Measurements from ENCODE around the gene ARID3A. TPM values are rescaled to one million over a fixed set of nuclear protein-coding genes. Genes with fewer than 3 reads are reported as not detected.

ARID3A gene
- polyA plus RNA-seq, 4 donors, result 13.2 to 35.9 (median 19.1) TPM

DNA sequence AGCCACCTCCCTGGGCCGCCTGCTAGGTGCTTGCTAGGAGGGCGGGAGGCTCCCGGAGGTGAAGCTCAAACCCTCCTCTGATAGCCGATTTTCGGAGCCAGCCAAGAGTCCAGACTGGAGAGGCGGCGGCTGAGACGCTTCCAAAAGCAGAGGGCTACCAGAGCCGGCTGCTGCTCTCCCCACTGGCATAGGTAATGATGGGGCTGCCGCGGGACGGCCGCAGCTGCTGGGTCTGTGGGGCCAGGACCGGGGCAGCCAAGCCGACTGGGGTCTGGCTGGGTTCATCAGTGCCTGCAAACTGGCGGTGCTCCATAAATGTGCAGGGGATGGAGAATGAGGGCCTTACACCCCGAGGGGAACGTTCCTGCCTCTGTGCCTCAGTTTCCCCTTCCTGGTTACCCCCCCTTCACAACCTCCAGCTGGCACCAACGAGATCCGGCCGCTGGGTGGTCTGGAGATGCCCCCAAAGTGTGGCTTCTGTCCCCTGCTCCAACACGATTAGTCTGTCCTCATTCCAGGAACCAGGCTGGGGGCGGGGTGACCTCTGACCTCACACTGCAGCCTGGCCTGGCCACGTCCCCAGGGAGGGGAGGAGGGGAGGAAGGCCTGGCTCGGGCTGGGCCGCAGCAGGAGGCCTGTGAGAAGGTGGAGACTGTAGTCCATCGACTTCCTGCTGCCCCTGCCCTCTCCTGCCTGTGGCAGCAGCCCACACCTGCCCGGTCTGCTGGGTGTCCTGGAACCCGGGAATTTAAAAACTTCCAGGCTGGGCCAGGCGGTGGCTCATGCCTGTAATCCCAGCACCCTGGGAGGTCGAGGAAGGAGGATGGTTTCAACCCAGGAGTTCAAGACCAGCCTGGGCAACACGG is 54.5 kb downstream of the ARID3A start:
- no peak for DNase-seq (ENCODE audit: low read depth in 4 of 4, low spot score in 3 of 4)

DNA sequence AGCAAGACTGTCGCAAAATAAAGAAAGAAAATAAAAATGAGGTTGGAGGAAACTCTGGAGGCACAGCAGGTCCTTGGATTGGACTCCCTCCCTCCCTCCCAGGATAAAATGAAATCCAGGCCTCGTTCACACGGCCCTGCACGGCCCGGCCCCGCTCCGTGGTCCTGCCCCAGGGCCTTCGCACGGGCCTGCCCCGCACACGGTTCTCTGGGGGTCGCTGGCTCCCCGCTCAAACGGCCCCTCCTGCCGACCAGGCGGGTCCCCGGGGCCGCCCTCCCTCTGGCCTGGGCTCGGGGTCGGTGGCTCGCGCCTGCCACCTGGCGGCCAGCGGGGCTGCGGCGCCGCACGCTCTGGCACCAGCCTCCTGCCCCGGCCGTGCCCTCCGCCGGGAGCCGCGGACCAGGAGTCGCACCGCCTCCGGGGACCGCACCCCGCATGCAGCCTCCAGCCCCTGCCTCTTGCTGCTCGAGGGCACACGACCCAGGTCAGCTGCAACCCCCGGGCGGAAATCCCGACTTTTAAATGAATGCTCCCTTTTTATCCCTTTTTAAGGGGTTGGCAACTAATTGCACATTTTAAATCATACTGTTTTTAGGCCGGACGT is 56.8 kb downstream of the ARID3A start:
- DNase-seq (ENCODE audit: low read depth in 4 of 4, low spot score in 3 of 4), result no peak

DNA sequence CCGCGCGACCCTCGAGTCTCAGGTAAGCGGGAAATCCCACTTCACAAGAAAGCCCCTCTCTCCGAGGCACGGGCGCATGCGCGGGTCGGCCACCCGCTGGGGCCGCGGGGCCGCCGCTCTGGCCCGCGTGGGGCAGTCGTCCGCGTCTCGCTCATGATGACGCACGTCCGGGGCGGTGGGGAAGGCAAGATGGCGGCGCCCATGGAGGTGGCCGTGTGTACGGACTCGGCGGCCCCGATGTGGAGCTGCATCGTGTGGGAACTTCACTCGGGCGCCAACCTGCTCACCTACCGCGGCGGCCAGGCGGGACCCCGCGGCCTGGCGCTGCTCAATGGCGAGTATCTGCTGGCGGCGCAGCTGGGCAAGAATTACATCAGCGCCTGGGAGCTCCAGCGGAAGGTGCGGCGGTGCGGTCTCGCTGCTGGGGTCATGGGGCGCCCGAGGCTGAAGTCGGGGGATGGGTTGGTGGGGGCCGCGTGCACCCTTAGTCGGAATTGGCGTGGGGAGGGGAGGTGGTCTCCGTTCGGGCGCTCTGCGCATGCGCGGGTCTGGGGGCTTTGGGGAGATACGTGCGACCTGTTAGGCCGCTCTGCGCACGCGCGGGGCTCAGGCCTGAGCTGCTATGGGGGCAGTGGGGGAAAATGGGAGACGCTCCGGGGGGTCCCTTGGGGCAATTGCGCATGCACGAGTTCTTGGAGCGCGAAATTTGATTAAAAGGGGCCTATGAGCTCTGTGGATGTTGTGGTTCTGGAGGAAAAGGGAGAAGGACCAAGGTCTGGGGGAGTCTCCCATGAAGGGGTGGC is 58.5 kb downstream of the ARID3A start, which contains the start of gene WDR18:
Gene WDR18 (plus strand): TSS at position 181 of the 803 bp plus-strand sequence. CDS start 9 bp downstream, at position 190.
- DNase-seq (ENCODE audit: low read depth in 4 of 4, low spot score in 3 of 4), result peak; percentile 71 to 84 (median 78)

DNA sequence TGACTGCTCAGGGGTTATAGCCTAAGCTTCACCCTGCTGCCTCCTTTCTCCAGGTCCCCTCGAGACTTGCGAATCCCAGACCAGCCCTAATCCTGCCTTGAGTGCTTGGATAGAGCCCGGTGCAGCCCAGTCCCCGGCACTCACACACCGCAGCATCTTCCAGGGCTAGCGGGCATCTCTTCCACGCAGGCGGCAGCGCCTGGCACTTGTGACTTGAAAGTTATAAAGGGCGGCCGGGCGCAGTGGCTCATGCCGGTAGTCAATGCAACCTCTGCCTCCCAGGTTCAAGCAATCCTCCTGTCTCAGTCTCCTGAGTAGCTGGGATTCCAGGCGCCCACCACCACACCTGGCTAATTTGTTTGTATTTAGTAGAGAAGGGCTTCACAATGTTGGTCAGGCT is 60.2 kb downstream of the ARID3A start:
- DNase-seq (ENCODE audit: low read depth in 4 of 4, low spot score in 3 of 4), result no peak

GRCh38 chr19:988081-988480 is 62.2 kb downstream of the ARID3A start:
- DNase-seq (ENCODE audit: low read depth in 4 of 4, low spot score in 3 of 4), result no peak

DNA sequence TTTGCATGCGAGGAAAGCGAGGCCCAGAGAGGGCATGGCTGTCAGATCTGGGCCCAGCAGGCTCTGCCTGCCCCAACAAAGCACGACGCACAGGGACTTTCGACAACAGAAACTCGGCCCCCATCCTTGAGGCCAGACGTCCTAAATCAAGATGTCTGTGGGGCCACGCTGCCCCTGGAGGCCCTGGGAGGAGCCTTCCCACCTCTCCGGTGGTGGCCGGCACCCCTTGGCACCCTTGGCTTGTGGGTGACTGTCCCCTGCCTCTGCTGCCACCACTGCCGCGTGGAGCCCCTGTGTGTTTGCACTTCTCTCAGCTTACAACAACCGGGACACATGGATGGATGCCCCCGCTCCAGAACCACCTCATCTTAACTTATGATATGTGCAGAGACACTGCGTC is 62.7 kb downstream of the ARID3A start:
- DNase-seq (ENCODE audit: low read depth in 4 of 4, low spot score in 3 of 4), result no peak

- no peak for DNase-seq (ENCODE audit: low read depth in 4 of 4, low spot score in 3 of 4)
Observed at GRCh38 chr19:989381-990081, 63.7 kb downstream of the ARID3A start.

DNA sequence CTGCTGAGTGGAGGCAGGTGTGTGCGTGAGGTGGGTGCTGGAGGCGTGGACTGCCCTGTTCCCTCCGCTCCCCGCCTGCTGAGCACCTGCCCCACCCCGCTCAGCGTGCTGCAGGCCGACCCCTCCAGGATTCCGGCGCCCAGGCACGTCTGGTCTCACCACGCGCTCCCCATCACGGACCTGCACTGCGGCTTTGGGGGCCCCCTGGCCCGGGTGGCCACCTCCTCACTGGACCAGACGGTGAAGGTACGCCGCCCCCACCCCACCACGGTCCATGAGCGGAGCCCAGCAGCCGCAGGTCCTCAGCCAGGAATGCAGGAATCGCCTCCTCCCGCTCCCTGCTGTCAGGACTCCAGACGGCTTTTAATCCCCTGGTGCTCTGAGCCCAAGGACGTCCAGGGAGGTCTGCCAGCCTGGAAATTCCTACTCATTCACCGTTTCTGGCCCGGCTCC is 64.3 kb downstream of the ARID3A start:
- no peak for DNase-seq (ENCODE audit: low read depth in 4 of 4, low spot score in 3 of 4)

- DNase-seq (ENCODE audit: low read depth in 4 of 4, low spot score in 3 of 4), result no peak
Observed at GRCh38 chr19:990746-991145, 64.9 kb downstream of the ARID3A start.

GRCh38 chr19:991174-991931 is 65.5 kb downstream of the ARID3A start:
- DNase-seq (ENCODE audit: low read depth in 4 of 4, low spot score in 3 of 4), result no peak

DNA sequence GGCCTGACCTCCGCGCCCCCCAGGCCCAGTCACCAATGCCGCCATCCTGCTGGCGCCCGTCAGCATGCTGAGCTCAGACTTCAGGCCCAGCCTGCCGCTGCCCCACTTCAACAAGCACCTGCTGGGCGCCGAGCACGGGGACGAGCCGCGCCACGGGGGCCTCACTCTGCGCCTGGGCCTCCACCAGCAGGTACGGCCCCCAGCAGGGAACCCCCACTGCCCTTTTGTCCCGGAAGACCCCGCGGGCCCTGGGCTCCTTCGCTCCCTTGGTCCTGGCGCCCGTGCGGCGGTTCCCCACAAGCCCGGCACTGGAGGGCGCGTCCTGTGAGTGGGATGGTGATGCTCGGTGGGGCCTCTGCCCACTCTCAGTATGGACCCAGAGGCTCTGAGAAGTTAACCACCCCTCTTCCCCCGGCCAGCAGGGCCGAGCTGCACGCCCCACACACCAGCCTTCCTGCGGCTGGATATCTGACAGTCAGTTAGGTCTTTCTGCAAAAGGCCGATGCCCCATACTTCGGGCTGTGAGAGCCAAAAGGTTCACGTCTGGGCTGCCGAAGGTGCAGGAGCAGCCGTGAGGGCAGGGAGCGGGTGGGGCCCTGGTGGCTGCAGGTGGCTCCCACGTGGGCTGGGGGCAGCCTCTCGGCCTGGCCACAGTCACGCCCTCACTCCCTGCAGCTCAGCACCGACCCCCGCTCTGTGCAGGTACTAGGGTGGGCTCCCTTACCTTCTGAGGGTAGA is 66.3 kb downstream of the ARID3A start:
- no peak for DNase-seq (ENCODE audit: low read depth in 4 of 4, low spot score in 3 of 4)

DNA sequence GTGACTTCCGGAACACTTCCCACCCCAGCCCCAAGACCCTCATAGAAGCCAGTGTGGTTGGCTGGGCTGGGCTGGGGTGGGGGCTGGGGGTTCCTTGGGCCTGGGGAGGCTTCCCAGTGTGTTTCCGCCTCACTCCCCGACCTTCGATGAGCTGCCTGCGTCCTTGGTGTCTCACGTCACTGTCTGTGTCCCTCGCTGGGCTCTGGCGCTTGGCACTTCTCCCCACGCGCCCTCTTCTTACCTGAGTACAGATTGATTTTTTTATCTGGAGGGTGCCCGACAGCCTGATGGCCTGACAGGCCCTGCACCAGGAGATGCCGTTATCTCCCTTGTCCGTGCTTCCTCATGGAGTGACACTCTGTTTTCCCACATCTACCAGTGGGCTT is 66.8 kb downstream of the ARID3A start:
- no peak for DNase-seq (ENCODE audit: low read depth in 4 of 4, low spot score in 3 of 4)

DNA sequence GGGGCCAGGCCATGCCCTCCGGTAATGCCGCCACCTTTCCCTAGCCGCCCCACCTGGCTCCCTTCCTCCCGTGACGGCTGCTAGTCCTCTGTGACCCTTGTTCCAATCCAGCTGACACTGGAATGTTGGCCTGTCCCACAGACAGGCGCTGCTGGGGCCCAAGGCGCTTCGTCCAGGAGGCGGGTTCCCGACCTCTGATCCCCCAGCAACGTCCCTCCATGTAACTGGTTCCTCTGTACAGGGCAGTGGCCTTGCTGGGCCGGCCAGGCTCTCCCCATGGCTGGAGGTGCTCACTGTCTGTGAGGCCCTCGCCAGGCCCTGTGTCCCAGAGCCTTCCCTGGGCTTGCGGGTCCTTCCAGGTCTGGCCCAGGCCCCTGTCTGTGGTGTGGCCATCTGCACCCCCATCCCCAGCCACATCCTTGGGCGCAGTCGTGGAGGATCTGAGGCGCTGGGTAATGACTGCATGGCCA is 67.6 kb downstream of the ARID3A start:
- DNase-seq (ENCODE audit: low read depth in 4 of 4, low spot score in 3 of 4), result no peak

GRCh38 chr19:993831-994393 is 68.1 kb downstream of the ARID3A start:
- no peak for DNase-seq (ENCODE audit: low read depth in 4 of 4, low spot score in 3 of 4)

GRCh38 chr19:994516-994915 is 68.7 kb downstream of the ARID3A start:
- no peak for DNase-seq (ENCODE audit: low read depth in 4 of 4, low spot score in 3 of 4)

- no peak for DNase-seq (ENCODE audit: low read depth in 4 of 4, low spot score in 3 of 4)
Observed at GRCh38 chr19:995051-995827, 69.4 kb downstream of the ARID3A start.

GRCh38 chr19:996051-996838 is 70.4 kb downstream of the ARID3A start:
- DNase-seq (ENCODE audit: low read depth in 4 of 4, low spot score in 3 of 4), result no peak
